Lung (tissue), 16 donors: ENCODE results near the gene DAB1. TPM values are rescaled to one million over a fixed set of nuclear protein-coding genes. Genes with fewer than 3 reads are reported as not detected.

ENCODE experiments used
- ATAC-seq: fragments of 200-7000 bp; cut with Tn5 transposase; one replicate; pipeline ENCODE4 v1.9.1; 2020; ENCODE audit warnings: moderate number of reproducible peaks; ENCODE audit not compliant: insufficient read depth, low FRiP score
- DNase-seq, 3 donors: peaks; one replicate each; pipeline ENCODE4 v3.0.0-alpha.2; 2013 to 2017
- H3K27ac ChIP-seq, 2 donors: one replicate each; pipeline ENCODE4 v1.5.1; 2013; ENCODE audit warnings: mild to moderate bottlenecking in 2 of 2, moderate library complexity in 2 of 2, control low read depth in 1 of 2, inconsistent platforms in 1 of 2, low read depth in 1 of 2, low read length in 1 of 2
- H3K27me3 ChIP-seq, 3 donors: one replicate each; pipeline ENCODE4 v1.5.1; 2013; ENCODE audit warnings: low read length in 2 of 3; ENCODE audit not compliant: control insufficient read depth in 3 of 3, insufficient read depth in 3 of 3
- H3K36me3 ChIP-seq, 4 donors: one replicate each; pipeline ENCODE4 v1.5.1; 2013; ENCODE audit warnings: low read length in 4 of 4, mild to moderate bottlenecking in 1 of 4, moderate library complexity in 1 of 4; ENCODE audit not compliant: control insufficient read depth in 4 of 4, insufficient read depth in 4 of 4
- H3K4me1 ChIP-seq, 5 donors: one replicate each; pipeline ENCODE4 v1.5.1; 2013; ENCODE audit warnings: low read length in 5 of 5, mild to moderate bottlenecking in 2 of 5, moderate library complexity in 1 of 5; ENCODE audit not compliant: control insufficient read depth in 5 of 5, insufficient read depth in 5 of 5
- H3K4me3 ChIP-seq: one replicate; pipeline ENCODE4 v1.5.1; 2013; ENCODE audit warnings: mild to moderate bottlenecking, control low read depth, moderate library complexity
- H3K9ac ChIP-seq, 2 donors: one replicate each; pipeline ENCODE4 v1.5.1; 2013; ENCODE audit warnings: low read length in 2 of 2, control low read depth in 1 of 2; ENCODE audit not compliant: insufficient read depth in 1 of 2
- H3K9me3 ChIP-seq, 4 donors: one replicate each; pipeline ENCODE4 v1.5.1; 2013; ENCODE audit warnings: low read length in 3 of 4, mild to moderate bottlenecking in 1 of 4, moderate library complexity in 1 of 4; ENCODE audit not compliant: control insufficient read depth in 4 of 4, insufficient read depth in 3 of 4
- WGBS, 2 donors: extraction: QIAGEN DNeasy Blood & Tissue Kit; methylation state at CpG; one replicate each; pipeline ENCODE4 v1.1.7; 2013; 5-methylcytosine and 5-hydroxymethylcytosine counted together
- long read RNA-seq, 5 donors: transcript quantifications; one replicate each; lab custom pipeline, GENCODE V29; 2026
- polyA plus RNA-seq, 2 donors: library from polyadenylated mRNA; stranded (reverse); fragments of 200-250 nt; gene quantifications; one replicate each; pipeline ENCODE4 v1.2.1, GENCODE V29; 2013
- total RNA-seq, 2 donors: library from RNA; depleted of rRNA in 1 of 2; stranded (reverse); fragments of >200 nt in 1 of 2; gene quantifications; one replicate each; pipeline ENCODE4 v1.2.1, GENCODE V29; 2014 to 2021
- TF ChIP-seq, protein P1 (sequence below): IDR thresholded peaks from 2 replicates; pipeline ENCODE4 v1.5.1; 2012; ENCODE audit warnings: mild to moderate bottlenecking; ENCODE audit errors: control extremely low read depth, extremely low read depth
- donor health status: control.
- donor health status: control.
- donor health status: Bipolar disorder and iron deficiency.
- donor health status: healthy.
- donor health status: DM: yes; HTN: yes; CAD: no.

DAB1 gene
- total RNA-seq (under 1 TPM; 0.12 to 0.77 TPM), polyA plus RNA-seq (under 1 TPM; 0.06 to 0.08 TPM)
- long read RNA-seq, donor 1, result 0 reads
- long read RNA-seq, donor 2, result 0 reads
- long read RNA-seq, donor 3, result 0 reads
- long read RNA-seq, donor 4, result 0 reads
- long read RNA-seq, donor 5, result 0 reads

DNA sequence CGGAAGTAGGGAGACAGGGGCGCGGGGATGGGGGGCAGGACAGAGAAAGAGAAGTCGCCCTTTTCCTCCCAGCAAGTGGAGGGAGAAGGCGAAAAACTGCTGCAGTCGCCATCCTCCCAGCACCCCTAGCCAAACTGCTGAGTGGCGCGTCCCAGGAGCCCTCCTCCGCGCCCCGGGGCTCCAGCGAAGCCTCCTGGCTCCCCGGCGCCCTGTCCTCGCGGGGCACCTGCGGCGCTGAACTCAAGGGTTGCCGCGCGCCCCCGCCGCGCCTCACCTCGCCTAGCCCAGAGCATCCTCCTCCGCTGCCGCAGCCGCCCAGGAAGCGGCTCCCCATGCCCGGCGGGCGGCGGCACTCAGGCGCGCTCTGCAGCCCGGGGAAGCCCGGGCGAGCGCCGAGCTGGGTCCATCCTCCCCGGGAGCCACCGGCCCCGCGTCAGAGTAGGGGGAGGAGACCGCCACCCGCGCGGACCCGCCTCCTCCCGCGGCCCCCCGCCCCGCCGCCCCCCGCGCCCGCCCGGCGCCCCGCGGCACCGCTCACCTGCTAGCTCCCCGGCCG is at the start of gene DAB1:
Gene DAB1 (minus strand): TSS at position 405 of the 556 bp plus-strand sequence. CDS start 133,030 bp downstream, outside the sequence.
- DNase-seq (peak in 2 of 3 donors; percentile 25 to 33), ATAC-seq (no peak)
- WGBS, 2 donors, result 1 to 2% methylated on average over 22 to 64 of the region's 64 CpGs
- Histone ChIP-seq H3K36me3 (no peaks in the 10 kb centered on the region), H3K27ac (no peak within 1 kb of the TSS), H3K27me3 (peaks cover 26 to 65% (median 44%) of the 10 kb centered on the region in 3 donors), H3K9me3 (peaks cover 0 to 3% (median 0%) of the 10 kb centered on the region in 4 donors), H3K9ac (no peak within 1 kb of the TSS), H3K4me1 (peaks cover 0 to 18% (median 0%) of the 10 kb centered on the region in 5 donors), H3K4me3 (no peak within 1 kb of the TSS)
- TF ChIP-seq, protein P1, sequence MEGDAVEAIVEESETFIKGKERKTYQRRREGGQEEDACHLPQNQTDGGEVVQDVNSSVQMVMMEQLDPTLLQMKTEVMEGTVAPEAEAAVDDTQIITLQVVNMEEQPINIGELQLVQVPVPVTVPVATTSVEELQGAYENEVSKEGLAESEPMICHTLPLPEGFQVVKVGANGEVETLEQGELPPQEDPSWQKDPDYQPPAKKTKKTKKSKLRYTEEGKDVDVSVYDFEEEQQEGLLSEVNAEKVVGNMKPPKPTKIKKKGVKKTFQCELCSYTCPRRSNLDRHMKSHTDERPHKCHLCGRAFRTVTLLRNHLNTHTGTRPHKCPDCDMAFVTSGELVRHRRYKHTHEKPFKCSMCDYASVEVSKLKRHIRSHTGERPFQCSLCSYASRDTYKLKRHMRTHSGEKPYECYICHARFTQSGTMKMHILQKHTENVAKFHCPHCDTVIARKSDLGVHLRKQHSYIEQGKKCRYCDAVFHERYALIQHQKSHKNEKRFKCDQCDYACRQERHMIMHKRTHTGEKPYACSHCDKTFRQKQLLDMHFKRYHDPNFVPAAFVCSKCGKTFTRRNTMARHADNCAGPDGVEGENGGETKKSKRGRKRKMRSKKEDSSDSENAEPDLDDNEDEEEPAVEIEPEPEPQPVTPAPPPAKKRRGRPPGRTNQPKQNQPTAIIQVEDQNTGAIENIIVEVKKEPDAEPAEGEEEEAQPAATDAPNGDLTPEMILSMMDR, result no peak

DNA sequence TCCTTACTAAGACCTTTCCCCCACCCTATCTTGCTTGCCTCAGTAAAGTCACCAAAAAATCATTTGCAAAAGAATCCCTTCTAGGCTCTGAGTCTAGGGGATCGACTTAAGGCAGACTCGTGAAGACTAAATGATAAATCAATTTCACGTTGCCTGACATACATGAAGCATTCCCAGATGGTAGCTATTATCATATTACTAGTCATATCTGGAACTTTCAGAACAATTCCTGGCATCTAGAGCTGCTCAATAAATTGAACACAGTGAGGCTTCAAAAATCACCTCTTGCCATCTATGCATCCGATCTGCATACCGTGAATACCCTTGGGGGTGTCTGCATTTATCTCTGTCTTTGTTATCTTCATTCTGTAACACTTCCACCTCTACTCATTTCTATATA is 49.6 kb upstream of the DAB1 start:
- H3K4me3 ChIP-seq, result no peak overlapping the region
- ATAC-seq (no peak), DNase-seq (no peak)
- H3K4me1 ChIP-seq, result no peaks in the 10 kb centered on the region
- H3K27ac ChIP-seq, result no peak overlapping the region
- H3K36me3 ChIP-seq, result no peaks in the 10 kb centered on the region
- TF ChIP-seq, protein P1, result no peak
- WGBS, 2 donors, result 84 to 91% methylated on average over 5 of the region's 5 CpGs
- no peaks in the 10 kb centered on the region for H3K27me3 ChIP-seq
- H3K9me3 ChIP-seq, result no peaks in the 10 kb centered on the region
- no peak overlapping the region for H3K9ac ChIP-seq

DNA sequence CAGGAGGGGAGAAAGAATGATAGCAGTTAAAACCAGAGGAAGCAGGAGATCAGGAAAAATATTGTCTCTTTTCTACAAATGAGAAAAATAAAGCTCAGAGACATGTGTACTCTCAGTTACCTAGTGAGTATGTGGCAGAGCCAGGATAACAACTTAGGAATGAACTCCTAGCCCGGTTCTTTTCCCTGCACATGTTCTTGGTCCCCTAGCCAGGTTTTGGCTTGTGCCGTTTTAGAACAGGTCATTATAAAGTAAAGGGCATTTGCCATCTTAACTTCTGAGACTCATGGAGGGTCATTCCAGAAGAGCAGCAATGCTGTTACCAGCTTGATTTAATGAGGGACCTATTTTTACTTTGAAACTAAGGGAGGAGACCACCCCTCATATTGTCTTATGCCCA is 48.1 kb upstream of the DAB1 start:
- H3K9me3 ChIP-seq, result no peaks in the 10 kb centered on the region
- no peaks in the 10 kb centered on the region for H3K36me3 ChIP-seq
- DNase-seq (no peak), ATAC-seq (no peak)
- no peak overlapping the region for H3K9ac ChIP-seq
- 91 to 95% methylated on average over 2 of the region's 2 CpGs for WGBS, 2 donors
- no peaks in the 10 kb centered on the region for H3K27me3 ChIP-seq
- TF ChIP-seq, protein P1, result no peak
- H3K4me3 ChIP-seq, result no peak overlapping the region
- H3K4me1 ChIP-seq, result no peaks in the 10 kb centered on the region
- H3K27ac ChIP-seq, result no peak overlapping the region
